Measurements from ENCODE around the gene MINK1. TPM values are rescaled to one million over a fixed set of nuclear protein-coding genes. Genes with fewer than 3 reads are reported as not detected.

Gene MINK1
- total and polyA plus RNA-seq, 2 of the 13 experiments (the other 11 are each of a cell fraction or from before 2014, with no cell fraction given), result 17.2 to 63.9 TPM

DNA sequence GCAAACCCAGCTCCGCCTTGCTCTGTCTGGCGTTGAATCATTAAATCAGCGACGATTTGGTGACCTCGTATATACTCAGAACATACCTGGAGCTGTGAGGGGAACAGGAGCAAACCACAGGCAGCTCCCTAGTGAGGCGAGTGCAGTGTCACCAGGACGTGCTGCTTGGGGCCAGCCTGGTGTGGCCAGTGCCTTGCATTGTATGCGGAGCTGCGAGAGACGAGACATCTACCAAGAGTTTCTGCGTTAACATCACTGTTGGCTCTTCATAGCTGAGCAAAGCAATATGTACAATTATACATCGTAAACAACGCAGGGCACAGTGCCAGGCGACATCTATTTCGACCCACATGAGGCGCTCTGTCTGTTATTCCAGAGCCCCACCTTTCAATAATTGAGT lies 27.9 kb downstream of the MINK1 start:
- 97% methylated on average over 16 of the region's 16 CpGs for whole genome bisulfite sequencing (ENCODE audit: low lambda C conversion rate)
- no TSS peak for BruUV-seq (replicated peaks)
- Histone ChIP-seq H3K79me2 (ENCODE audit: insufficient read depth, low read length) (peaks cover 48% of the 10 kb centered on the region), H3K27me3 (ENCODE audit: control insufficient read depth in 1 of 2, insufficient read depth in 2 of 2, low read length in 2 of 2) (no peaks in the 10 kb centered on the region), H3K4me1 (ENCODE audit: insufficient read depth, low read length) (peaks cover 59% of the 10 kb centered on the region), H3K9ac (ENCODE audit: insufficient read depth, low read depth, low read length) (no peak overlapping the region), H3K27ac (ENCODE audit: extremely low read length, insufficient read depth, low read length) (no peak overlapping the region), H3K36me3 (replicated peaks in 1 of 2; ENCODE audit: control insufficient read depth in 1 of 2, insufficient read depth in 2 of 2, low read length in 2 of 2) (peaks cover 11 to 38% of the 10 kb centered on the region in 2 experiments), H3K4me2 (ENCODE audit: low read depth, low read length) (no peak overlapping the region), H3K9me3 (ENCODE audit: low read length) (no peaks in the 10 kb centered on the region), H4K20me1 (ENCODE audit: insufficient read depth, low read length) (no peaks in the 10 kb centered on the region), H2AFZ (ENCODE audit: low read length) (no peak overlapping the region), H3K4me3 (replicated peaks in 1 of 3; ENCODE audit: insufficient read depth in 1 of 3, low read depth in 2 of 3, low read length in 3 of 3) (no peak overlapping the region)
- FAIRE-seq, result no peak
- in situ Hi-C loops (cut with HindIII; ENCODE audit: extremely low pct_ligation_motif_present, low pct_unique_long_range_greater_than_20kb), result no loop called here
- no peak for ATAC-seq
- POLR2A ChIA-PET, result interaction anchor here (0.7 to 2.1 kb wide), 3 partner anchors 65 to 83 kb away, joined by 3 to 9 read pairs (median 4); partner anchors contain the start of gene PSMB6
- intact Hi-C loops (cut with micrococcal nuclease; ENCODE audit: unreplicated experiment), result no loop called here
- TF ChIP-seq ZNF501 (CRISPR knock-in tag; IDR thresholded peaks at IDR 0.05), result no peak
- DNase-seq (ENCODE audit: low spot score), result no peak
- CTCF ChIA-PET (ENCODE audit: low intra/inter-chr PET ratio, low total read pairs), result no interaction called here

DNA sequence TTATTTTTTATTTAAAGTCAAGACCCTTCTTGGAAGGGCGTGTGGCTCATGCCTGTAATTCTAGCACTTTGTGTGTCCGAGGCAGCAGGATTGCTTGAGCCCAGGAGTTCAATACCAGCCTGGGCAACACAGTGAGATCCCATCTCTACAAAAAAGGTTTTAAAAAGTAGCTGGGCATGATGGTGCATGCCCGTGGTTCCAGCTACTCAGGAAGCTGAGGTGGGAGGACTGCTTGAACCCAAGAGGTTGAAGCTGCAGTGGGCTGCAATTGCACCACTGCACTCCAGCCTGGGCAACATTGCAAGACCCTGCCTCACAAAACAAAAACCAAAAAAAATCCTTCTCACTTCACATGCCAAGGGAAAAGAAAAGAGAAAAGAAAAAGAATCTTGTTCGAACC lies 29.6 kb downstream of the MINK1 start:
- in situ Hi-C loops (cut with HindIII; ENCODE audit: extremely low pct_ligation_motif_present, low pct_unique_long_range_greater_than_20kb), result no loop called here
- Histone ChIP-seq H4K20me1 (ENCODE audit: insufficient read depth, low read length) (no peaks in the 10 kb centered on the region), H2AFZ (ENCODE audit: low read length) (no peak overlapping the region), H3K4me2 (ENCODE audit: low read depth, low read length) (no peak overlapping the region), H3K9ac (ENCODE audit: insufficient read depth, low read depth, low read length) (no peak overlapping the region), H3K79me2 (ENCODE audit: insufficient read depth, low read length) (peaks cover 40% of the 10 kb centered on the region), H3K4me3 (replicated peaks in 1 of 3; ENCODE audit: insufficient read depth in 1 of 3, low read depth in 2 of 3, low read length in 3 of 3) (no peak overlapping the region), H3K27me3 (ENCODE audit: control insufficient read depth in 1 of 2, insufficient read depth in 2 of 2, low read length in 2 of 2) (no peaks in the 10 kb centered on the region), H3K27ac (ENCODE audit: extremely low read length, insufficient read depth, low read length) (no peak overlapping the region), H3K36me3 (replicated peaks in 1 of 2; ENCODE audit: control insufficient read depth in 1 of 2, insufficient read depth in 2 of 2, low read length in 2 of 2) (peaks cover 11 to 31% of the 10 kb centered on the region in 2 experiments), H3K9me3 (ENCODE audit: low read length) (no peaks in the 10 kb centered on the region), H3K4me1 (ENCODE audit: insufficient read depth, low read length) (peaks cover 47% of the 10 kb centered on the region)
- ATAC-seq, result no peak
- no peak for DNase-seq (ENCODE audit: low spot score)
- intact Hi-C loops (cut with micrococcal nuclease; ENCODE audit: unreplicated experiment), result no loop called here
- CTCF ChIA-PET (ENCODE audit: low intra/inter-chr PET ratio, low total read pairs), result no interaction called here
- BruUV-seq (replicated peaks), result no TSS peak
- POLR2A ChIA-PET, result interaction anchor here (2.1 kb wide), 1 partner anchor 73 kb away, joined by 9 read pairs; no protein-coding TSS in a partner anchor
- TF ChIP-seq ZNF296 (CRISPR knock-in tag; conservative IDR thresholded peaks at IDR 0.05), result no peak
- peak; percentile 87 for TF ChIP-seq ZNF121 (CRISPR knock-in tag; IDR thresholded peaks at IDR 0.05)
- 99% methylated on average over 4 of the region's 4 CpGs for WGBS (ENCODE audit: low lambda C conversion rate)
- no peak for FAIRE-seq
